Omental fat pad (tissue), 4 donors: ENCODE results near the gene OR51I2. TPM values are rescaled to one million over a fixed set of nuclear protein-coding genes. Genes with fewer than 3 reads are reported as not detected.

Source experiments
- ATAC-seq: fragments of 150-250 bp; one replicate; pipeline ENCODE4 v1.9.1; 2016; ENCODE audit warnings: mild to moderate bottlenecking, moderate library complexity; ENCODE audit not compliant: low FRiP score
- DNase-seq: peaks from one replicate; pipeline ENCODE4 v3.0.0-alpha.2; 2019; ENCODE audit warnings: low spot score
- total RNA-seq, 4 donors: library from RNA; depleted of rRNA; stranded (reverse); fragments of >200 nt; gene quantifications; one replicate each; pipeline ENCODE4 v1.1.0, GENCODE V29; 2016
- TF ChIP-seq, protein P1 (sequence below), 3 donors: fragments of 450-650 bp; IDR thresholded peaks; one replicate each; pipeline ENCODE4 v1.5.1; 2016 to 2017; ENCODE audit warnings: antibody characterized with exemption in 3 of 3, mild to moderate bottlenecking in 3 of 3, moderate library complexity in 2 of 3

OR51I2 gene, protein sequence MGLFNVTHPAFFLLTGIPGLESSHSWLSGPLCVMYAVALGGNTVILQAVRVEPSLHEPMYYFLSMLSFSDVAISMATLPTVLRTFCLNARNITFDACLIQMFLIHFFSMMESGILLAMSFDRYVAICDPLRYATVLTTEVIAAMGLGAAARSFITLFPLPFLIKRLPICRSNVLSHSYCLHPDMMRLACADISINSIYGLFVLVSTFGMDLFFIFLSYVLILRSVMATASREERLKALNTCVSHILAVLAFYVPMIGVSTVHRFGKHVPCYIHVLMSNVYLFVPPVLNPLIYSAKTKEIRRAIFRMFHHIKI
- not detected for total RNA-seq

DNA sequence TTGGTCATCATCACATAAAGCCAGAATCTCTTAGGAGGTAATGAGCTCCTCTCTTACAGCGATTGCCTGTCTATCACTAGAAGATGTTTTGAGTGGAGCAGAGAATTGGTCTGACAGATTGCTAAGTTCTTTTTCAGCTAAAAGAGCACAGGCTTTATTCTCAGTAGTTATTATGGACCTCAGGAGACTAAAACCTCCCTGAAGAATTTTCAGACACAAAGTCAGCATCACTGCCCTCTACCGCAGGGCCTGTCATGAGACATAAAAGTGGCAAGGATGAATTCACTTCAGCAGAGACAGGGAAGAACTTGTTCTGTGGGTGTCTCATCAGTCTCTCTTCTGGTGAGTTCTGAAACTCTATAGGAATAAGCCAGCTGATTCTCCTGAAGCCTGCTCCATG, at the start of gene OR51I2:
OR51I2 (plus strand) TSS at position 301 of the 400 bp plus-strand sequence. CDS start 4,166 bp downstream, outside the sequence.
- DNase-seq (no peak), ATAC-seq (no peak)
- TF ChIP-seq, protein P1, sequence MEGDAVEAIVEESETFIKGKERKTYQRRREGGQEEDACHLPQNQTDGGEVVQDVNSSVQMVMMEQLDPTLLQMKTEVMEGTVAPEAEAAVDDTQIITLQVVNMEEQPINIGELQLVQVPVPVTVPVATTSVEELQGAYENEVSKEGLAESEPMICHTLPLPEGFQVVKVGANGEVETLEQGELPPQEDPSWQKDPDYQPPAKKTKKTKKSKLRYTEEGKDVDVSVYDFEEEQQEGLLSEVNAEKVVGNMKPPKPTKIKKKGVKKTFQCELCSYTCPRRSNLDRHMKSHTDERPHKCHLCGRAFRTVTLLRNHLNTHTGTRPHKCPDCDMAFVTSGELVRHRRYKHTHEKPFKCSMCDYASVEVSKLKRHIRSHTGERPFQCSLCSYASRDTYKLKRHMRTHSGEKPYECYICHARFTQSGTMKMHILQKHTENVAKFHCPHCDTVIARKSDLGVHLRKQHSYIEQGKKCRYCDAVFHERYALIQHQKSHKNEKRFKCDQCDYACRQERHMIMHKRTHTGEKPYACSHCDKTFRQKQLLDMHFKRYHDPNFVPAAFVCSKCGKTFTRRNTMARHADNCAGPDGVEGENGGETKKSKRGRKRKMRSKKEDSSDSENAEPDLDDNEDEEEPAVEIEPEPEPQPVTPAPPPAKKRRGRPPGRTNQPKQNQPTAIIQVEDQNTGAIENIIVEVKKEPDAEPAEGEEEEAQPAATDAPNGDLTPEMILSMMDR (IDR thresholded peaks at IDR 0.05), result no peak

DNA sequence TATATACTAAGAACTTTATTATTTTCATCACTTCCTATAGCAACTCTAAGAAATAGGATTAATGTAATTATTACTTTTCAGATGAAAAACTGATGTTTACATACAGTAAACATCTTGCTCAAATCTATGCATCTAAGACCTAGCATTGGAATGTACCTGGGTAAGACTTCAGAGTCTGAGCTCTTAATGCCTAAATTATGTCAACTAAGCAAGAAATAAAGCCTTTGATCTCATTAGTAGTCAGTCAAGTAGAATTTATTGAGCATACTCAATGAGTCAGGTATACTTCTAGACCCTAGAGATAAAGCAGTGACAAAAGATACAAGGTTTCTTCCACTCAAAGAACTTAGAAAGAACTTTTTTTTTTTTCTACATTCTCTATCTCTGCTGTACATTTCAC, 44.0 kb upstream of the OR51I2 start:
- ATAC-seq, result no peak
- no peak for DNase-seq
- TF ChIP-seq, protein P1 (IDR thresholded peaks at IDR 0.05), result no peak

DNA sequence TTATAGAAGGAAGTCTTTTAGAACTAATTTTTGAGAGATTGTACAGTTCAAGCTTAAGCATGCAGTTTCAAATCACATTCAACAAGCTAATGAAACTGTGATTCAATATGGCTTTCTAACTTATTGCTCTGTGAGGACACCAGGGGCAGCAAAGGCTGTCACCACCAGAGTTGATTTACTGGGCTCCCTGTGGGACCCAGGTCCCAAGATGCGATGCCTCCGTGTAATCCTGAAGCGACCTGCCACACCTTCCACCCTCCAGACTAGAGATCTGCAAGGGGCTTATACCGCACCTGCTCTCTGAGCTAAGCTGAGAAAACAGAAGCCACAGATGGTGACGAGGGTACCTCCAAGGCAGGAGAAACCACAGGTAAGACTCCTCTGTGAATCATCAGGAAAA, 28.1 kb upstream of the OR51I2 start:
- DNase-seq (no peak), ATAC-seq (no peak)
- TF ChIP-seq, protein P1 (IDR thresholded peaks at IDR 0.05), result no peak

DNA sequence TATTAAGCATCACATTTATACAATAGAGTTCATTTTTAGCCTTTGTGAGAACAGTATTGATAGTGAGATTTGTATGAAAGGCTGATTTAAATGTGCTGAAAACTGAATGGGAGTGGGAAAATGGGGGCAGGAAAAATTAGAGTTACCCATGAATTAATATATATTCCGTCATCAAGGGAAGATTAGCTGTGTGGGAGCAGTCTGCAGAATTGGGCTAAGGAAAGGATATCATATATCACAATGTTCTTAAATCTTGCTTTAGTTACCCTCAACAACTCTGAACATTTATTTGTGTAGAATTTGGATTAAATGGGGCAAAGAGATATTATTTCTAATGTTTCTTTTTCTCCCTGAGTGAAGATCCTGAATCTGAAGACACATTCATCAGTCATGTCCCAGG, 27.3 kb upstream of the OR51I2 start, which contains the start of gene OR51Q1:
OR51Q1 (plus strand) TSS at position 301 of the 400 bp plus-strand sequence; CDS start at position 391, 90 bp downstream.
- DNase-seq, result no peak
- ATAC-seq, result no peak

DNA sequence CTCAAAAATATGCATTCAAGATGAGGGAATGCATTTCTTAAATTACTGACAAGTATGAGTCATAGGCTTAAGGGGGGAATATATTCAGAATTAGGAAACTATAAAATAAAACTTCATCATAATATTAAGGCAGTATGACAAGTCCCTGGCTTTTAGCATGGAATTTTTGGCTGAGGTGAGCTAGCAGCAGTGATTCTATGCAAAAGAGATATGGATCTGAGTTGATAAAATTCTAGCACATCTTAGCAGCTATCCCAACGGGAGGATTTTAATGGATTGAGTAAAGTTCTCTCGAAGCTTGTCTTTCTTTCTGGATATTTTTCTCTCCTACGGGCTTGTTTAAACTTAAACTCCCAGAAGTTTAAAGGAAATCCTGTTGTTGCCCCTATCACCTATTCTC, 26.0 kb upstream of the OR51I2 start:
- TF ChIP-seq, protein P1 (IDR thresholded peaks at IDR 0.05), result no peak
- ATAC-seq, result no peak
- no peak for DNase-seq

More for the DNA sequence above, 27.3 kb upstream of the OR51I2 start, which contains the start of gene OR51Q1:
- TF ChIP-seq, protein P1 (IDR thresholded peaks at IDR 0.05), result no peak

DNA sequence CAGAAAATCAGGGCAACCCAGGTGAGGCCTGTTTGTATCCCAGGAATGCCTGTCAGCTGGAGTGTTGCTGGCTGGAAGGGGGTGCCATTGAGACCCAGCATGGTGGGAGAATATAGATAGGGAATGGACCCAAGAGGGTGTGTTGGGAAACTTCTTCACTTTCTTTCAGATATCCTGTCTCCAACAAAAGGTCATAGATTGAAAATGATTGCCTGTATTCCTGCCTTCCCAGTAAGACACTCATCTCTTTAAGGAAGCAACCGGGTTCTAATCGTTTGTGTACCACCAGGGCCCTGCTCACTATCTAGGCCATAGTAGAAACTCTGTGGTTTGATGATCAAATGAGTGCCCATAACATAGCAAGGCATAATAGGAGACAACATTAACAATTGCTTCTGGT, 7.7 kb upstream of the OR51I2 start, which contains the start of gene OR51I1:
OR51I1 (minus strand) TSS at position 101 of the 400 bp plus-strand sequence; CDS start at position 101, 0 bp downstream.
- no peak for ATAC-seq
- no peak for DNase-seq

More for the DNA sequence above, 7.7 kb upstream of the OR51I2 start, which contains the start of gene OR51I1:
- TF ChIP-seq, protein P1 (IDR thresholded peaks at IDR 0.05), result no peak
